SK-N-SH (cell line): ENCODE results near the gene TMEM35B. TPM values are rescaled to one million over a fixed set of nuclear protein-coding genes. Genes with fewer than 3 reads are reported as not detected.

Source experiments
- CTCF ChIA-PET: fragments of 300-600, 350-600 bp; formaldehyde crosslinking; extraction: SDS; loops from one replicate; lab custom pipeline; 2021; lab: Yijun Ruan, JAX
- POLR2A ChIA-PET: fragments of 350-600 bp; sonication (Branson Sonifier 250); formaldehyde crosslinking; extraction: SDS; loops from one replicate; lab custom pipeline; 2020; ENCODE audit warnings: antibody characterized with exemption, inconsistent platforms; lab: Yijun Ruan, JAX
- DNase-seq: peaks from one replicate; pipeline ENCODE4 v3.0.0; 2012
- H2AFZ ChIP-seq: fragments of 200-600 bp; sonication (generic); 2 replicates; pipeline ENCODE4 v1.8.1; 2016; ENCODE audit warnings: antibody characterized with exemption, mild to moderate bottlenecking, low read depth
- H3F3A ChIP-seq: fragments of 200-600 bp; sonication (generic); replicated peaks from 2 replicates; pipeline ENCODE3; 2016; ENCODE audit warnings: antibody characterized with exemption, mild to moderate bottlenecking; ENCODE audit not compliant: insufficient read depth
- H3K27ac ChIP-seq, 2 experiments: fragments of 200-500 bp in 1 of 2; fragments of 200-600 bp in 1 of 2; sonication (Bioruptor generic) in 1 of 2; sonication (generic), shearing (Covaris generic) in 1 of 2; 2 replicates each; pipeline versions ENCODE4 v1.5.1 to v1.6.1; 2014 to 2016; ENCODE audit warnings: low read depth in 2 of 2, inconsistent platforms in 1 of 2, low read length in 1 of 2, mild to moderate bottlenecking in 1 of 2, mixed read lengths in 1 of 2
- H3K27me3 ChIP-seq: fragments of 200-600 bp; sonication (generic), shearing (Covaris generic); 2 replicates; pipeline ENCODE4 v1.6.1; 2016; ENCODE audit warnings: mixed run types; ENCODE audit not compliant: insufficient read depth
- H3K36me3 ChIP-seq, 2 experiments: fragments of 200-500 bp in 1 of 2; fragments of 200-600 bp in 1 of 2; sonication (Bioruptor generic) in 1 of 2; sonication (generic) in 1 of 2; replicated peaks in 1 of 2; 2 replicates each; pipeline versions ENCODE3 to v1.5.1; 2014 to 2016; ENCODE audit warnings: low read length in 1 of 2, mild to moderate bottlenecking in 1 of 2; ENCODE audit not compliant: insufficient read depth in 2 of 2, control insufficient read depth in 1 of 2
- H3K4me1 ChIP-seq, 2 experiments: fragments of 200-500 bp in 1 of 2; fragments of 200-600 bp in 1 of 2; sonication (Bioruptor generic) in 1 of 2; sonication (generic), shearing (Covaris generic) in 1 of 2; 2 replicates each; pipeline versions ENCODE4 v1.5.1 to v1.6.1; 2014 to 2016; ENCODE audit warnings: low read depth in 1 of 2, low read length in 1 of 2, mixed run types in 1 of 2; ENCODE audit not compliant: insufficient read depth in 2 of 2, control insufficient read depth in 1 of 2
- H3K4me2 ChIP-seq: fragments of 200-600 bp; sonication (generic), shearing (Covaris generic); 2 replicates; pipeline ENCODE4 v1.6.1; 2017; ENCODE audit warnings: mixed run types
- H3K4me3 ChIP-seq, 2 experiments: fragments of 200-500 bp in 1 of 2; fragments of 200-600 bp in 1 of 2; sonication (Bioruptor generic) in 1 of 2; sonication (generic), shearing (Covaris generic) in 1 of 2; 2 replicates each; pipeline versions ENCODE4 v1.5.1 to v1.8.1; 2014 to 2016; ENCODE audit warnings: low read depth in 2 of 2, inconsistent platforms in 1 of 2, low read length in 1 of 2, mild to moderate bottlenecking in 1 of 2, mixed read lengths in 1 of 2, moderate library complexity in 1 of 2
- H3K79me2 ChIP-seq: fragments of 200-600 bp; sonication (generic); 2 replicates; pipeline ENCODE4 v1.8.1; 2017; ENCODE audit warnings: mild to moderate bottlenecking; ENCODE audit not compliant: insufficient read depth
- H3K9ac ChIP-seq: fragments of 200-600 bp; sonication (generic); 2 replicates; pipeline ENCODE4 v1.6.1; 2017; ENCODE audit warnings: mixed run types
- H3K9me2 ChIP-seq: fragments of 200-600 bp; sonication (generic); 2 replicates; pipeline ENCODE4 v1.6.1; 2017; ENCODE audit warnings: mixed run types
- H3K9me3 ChIP-seq: fragments of 200-600 bp; sonication (generic); 2 replicates; pipeline ENCODE4 v1.6.1; 2017; ENCODE audit warnings: mixed run types, mild to moderate bottlenecking, moderate library complexity
- H4K20me1 ChIP-seq: fragments of 200-600 bp; sonication (generic); 2 replicates; pipeline ENCODE4 v1.6.1; 2017; ENCODE audit warnings: mild to moderate bottlenecking, mixed run types; ENCODE audit not compliant: insufficient read depth
- CHD2 ChIP-seq: fragments of 150-350 bp; IDR thresholded peaks from 2 replicates; pipeline ENCODE4 v1.6.1; 2018; ENCODE audit warnings: low read length; ENCODE audit not compliant: partially characterized antibody
- EP300 ChIP-seq, 2 experiments: IDR thresholded peaks; 2 replicates each; pipeline versions ENCODE4 v1.4.0 to v1.6.1; 2012; ENCODE audit warnings: borderline replicate concordance in 1 of 2, low read depth in 1 of 2, low read length in 1 of 2
- FOXJ3 ChIP-seq: sonication (generic); formaldehyde crosslinking; IDR thresholded peaks from 2 replicates; pipeline ENCODE4 v1.5.1; 2020; ENCODE audit warnings: mild to moderate bottlenecking, missing genetic modification reagents
- GABPA ChIP-seq: IDR thresholded peaks from 2 replicates; pipeline ENCODE4 v1.4.0; 2012; ENCODE audit warnings: low read depth, mild to moderate bottlenecking
- NRF1 ChIP-seq: IDR thresholded peaks from 2 replicates; pipeline ENCODE4 v1.6.1; 2012; ENCODE audit warnings: low read depth, mild to moderate bottlenecking, low read length
- RCOR1 ChIP-seq: fragments of 150-350 bp; IDR thresholded peaks from 2 replicates; pipeline ENCODE4 v1.6.1; 2017; ENCODE audit warnings: antibody characterized with exemption, low read length
- TCF12 ChIP-seq: IDR thresholded peaks from 2 replicates; pipeline ENCODE4 v1.4.0; 2012
- TEAD4 ChIP-seq: IDR thresholded peaks from 2 replicates; pipeline ENCODE4 v1.4.0; 2012; ENCODE audit warnings: mild to moderate bottlenecking, borderline replicate concordance; ENCODE audit not compliant: insufficient read depth
- YY1 ChIP-seq: IDR thresholded peaks from 2 replicates; pipeline ENCODE4 v1.4.0; 2012; ENCODE audit warnings: low read depth, mild to moderate bottlenecking
- ZBTB33 ChIP-seq: IDR thresholded peaks from 2 replicates; pipeline ENCODE4 v1.4.0; 2012; ENCODE audit warnings: low read depth, borderline replicate concordance
- WGBS: methylation state at CpG from one replicate; pipeline ENCODE4 v1.1.6; 2017; ENCODE audit warnings: low lambda C conversion rate; 5-methylcytosine and 5-hydroxymethylcytosine counted together
- polyA plus RNA-seq, 3 experiments: library from polyadenylated mRNA; depleted of rRNA; stranded (reverse); fragments of >200 nt; gene quantifications; 2 replicates each; pipeline ENCODE4 v1.2.3, GENCODE V29; 2012

The TMEM35B gene
- polyA plus RNA-seq, 1 of the 3 experiments (the other 2 are of a cell fraction) = 47.4 TPM

GRCh38 chr1:35033346-35033745, 48.2 kb upstream of the TMEM35B start:
- Histone ChIP-seq H3K4me3 (no peak overlapping the region), H3K9me2 (no peaks in the 10 kb centered on the region), H3K79me2 (peaks cover 29% of the 10 kb centered on the region), H3K4me2 (no peak overlapping the region), H2AFZ (no peak overlapping the region), H3F3A (peaks cover 18% of the 10 kb centered on the region), H3K36me3 (peaks cover 0 to 7% of the 10 kb centered on the region in 2 experiments), H3K4me1 (peaks cover 0 to 3% of the 10 kb centered on the region in 2 experiments; a peak in 2 of 4 replicates), H3K27ac (no peak overlapping the region), H3K9me3 (peaks cover 8% of the 10 kb centered on the region; the same call in 1 of the 2 replicates), H4K20me1 (no peaks in the 10 kb centered on the region), H3K27me3 (no peaks in the 10 kb centered on the region), H3K9ac (no peak overlapping the region)
- ChIA-PET POLR2A (no interaction called here), CTCF (no interaction called here)
- 79% methylated on average over 1 of the region's 1 CpG for WGBS
- DNase-seq = no peak
- TF ChIP-seq FOXJ3 (CRISPR knock-in tag) = no peak

- H3K9me2 ChIP-seq = no peaks in the 10 kb centered on the region
- peaks cover 36% of the 10 kb centered on the region for H3K79me2 ChIP-seq
- H3K27ac ChIP-seq = peak overlapping the region in 1 of 2 experiments; percentile 98; a peak in 2 of 4 replicates
- peaks cover 18% of the 10 kb centered on the region for H3F3A ChIP-seq
- H4K20me1 ChIP-seq = no peaks in the 10 kb centered on the region
- TF ChIP-seq FOXJ3 (CRISPR knock-in tag) (no peak), GABPA (no peak), TCF12 (no peak), EP300 (IDR thresholded peaks at IDR 0.05; ENCODE audit: borderline replicate concordance in 1 of 2, low read depth in 1 of 2, low read length in 1 of 2) (no peak), ZBTB33 (no peak), NRF1 (no peak), RCOR1 (no peak), CHD2 (no peak), YY1 (no peak), TEAD4 (no peak)
- H2AFZ ChIP-seq = peak overlapping the region; percentile 84; the same call in 1 of the 2 replicates
- peaks cover 0 to 11% of the 10 kb centered on the region in 2 experiments for H3K36me3 ChIP-seq
- no peak for DNase-seq
- peak overlapping the region in 1 of 2 experiments; percentile 79; a peak in 2 of 4 replicates for H3K4me3 ChIP-seq
- CTCF ChIA-PET = no interaction called here
- peaks cover 0 to 3% of the 10 kb centered on the region in 2 experiments; a peak in 2 of 4 replicates for H3K4me1 ChIP-seq
- peaks cover 8% of the 10 kb centered on the region; the same call in 1 of the 2 replicates for H3K9me3 ChIP-seq
- 81% methylated on average over 1 of the region's 1 CpG for WGBS
- no peaks in the 10 kb centered on the region for H3K27me3 ChIP-seq
- H3K9ac ChIP-seq = no peak overlapping the region
- no peak overlapping the region for H3K4me2 ChIP-seq
- POLR2A ChIA-PET = interaction anchor here (1.3 kb wide), 1 partner anchor 47 kb away, joined by 3 read pairs; the partner anchor contains the start of gene ZMYM1
Observed at GRCh38 chr1:35032384-35032739, 47.2 kb upstream of the TMEM35B start.
